ENCODE results near the gene MCM3AP.
"Not testable (repeated sequence)": the region's sequence is repeated elsewhere in the genome, so short reads cannot be mapped to it uniquely, and the experiment has no call there.

Gene MCM3AP

GRCh38 chr21:46237474-46237873 lies 47.9 kb downstream of the MCM3AP start:
- no peak for DNase-seq
- ATAC-seq (replicated peaks) = no peak
- no peaks in the 10 kb centered on the region for H3K9me3 Mint-ChIP-seq
- H3K4me3 Mint-ChIP-seq = no peak overlapping the region
- H3K4me1 Mint-ChIP-seq (ENCODE audit: low read depth in 2 of 2) = peaks cover 26 to 32% of the 10 kb centered on the region in 2 donors
- H3K27me3 Mint-ChIP-seq = no peaks in the 10 kb centered on the region
- peaks cover 50% of the 10 kb centered on the region for H3K36me3 Mint-ChIP-seq (ENCODE audit: insufficient read depth)
- H3K27ac Mint-ChIP-seq = no peak overlapping the region

DNA sequence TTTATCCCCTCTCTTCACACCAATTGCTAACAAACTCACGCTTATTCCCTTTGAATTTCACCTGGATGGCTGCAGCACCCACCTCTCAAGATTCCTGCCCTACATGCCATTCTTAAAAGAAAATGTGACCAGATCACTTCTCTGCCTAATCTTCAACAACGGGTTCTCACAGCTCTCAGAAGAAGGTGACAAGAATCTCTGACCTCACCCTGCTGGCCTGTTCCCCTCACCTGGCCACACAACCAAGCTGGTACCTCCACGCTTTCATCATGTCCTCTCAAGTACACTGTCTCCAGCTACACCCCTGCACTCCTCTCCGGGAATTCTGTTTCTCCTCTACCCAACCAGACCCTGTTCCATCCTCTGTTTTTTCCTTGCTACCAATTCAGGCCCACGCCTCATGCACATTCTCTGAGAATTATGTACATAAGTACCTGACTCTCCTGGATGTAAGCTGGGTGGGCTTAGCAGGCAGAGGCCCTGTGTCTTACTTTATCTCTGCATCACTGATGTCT lies 50.9 kb downstream of the MCM3AP start:
- no peak for ATAC-seq (replicated peaks)
- Mint-ChIP-seq H3K9me3 (no peaks in the 10 kb centered on the region), H3K27me3 (no peaks in the 10 kb centered on the region), H3K27ac (peak overlapping the region; percentile 10 to 68), H3K36me3 (ENCODE audit: insufficient read depth) (peaks cover 28% of the 10 kb centered on the region), H3K4me3 (peak overlapping the region; percentile 28 to 39), H3K4me1 (ENCODE audit: low read depth in 2 of 2) (peaks cover 35 to 46% of the 10 kb centered on the region in 2 donors)
- no peak for DNase-seq

DNA sequence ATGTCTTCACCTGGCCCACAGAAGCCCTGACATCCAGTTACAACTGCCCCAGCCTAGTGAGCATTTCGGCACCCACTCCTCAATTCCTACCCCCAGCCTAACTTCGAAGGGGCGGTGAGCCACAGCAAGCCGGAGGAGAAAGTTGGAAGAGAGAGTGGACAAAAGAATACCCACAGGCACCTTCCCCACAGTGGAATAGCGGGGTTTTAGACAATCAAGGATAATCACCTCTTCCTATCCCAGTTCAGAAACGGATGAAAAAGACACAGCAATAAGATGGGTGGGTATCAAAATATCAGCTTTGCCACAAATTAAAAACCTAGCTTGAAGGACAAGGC lies 55.5 kb downstream of the MCM3AP start:
- DNase-seq (no peak), ATAC-seq (replicated peaks) (no peak)
- peaks cover 7% of the 10 kb centered on the region for H3K36me3 Mint-ChIP-seq (ENCODE audit: insufficient read depth)
- peak overlapping the region; percentile 79 to 86 for H3K4me3 Mint-ChIP-seq
- peaks cover 57 to 75% of the 10 kb centered on the region in 2 donors for H3K4me1 Mint-ChIP-seq (ENCODE audit: low read depth in 2 of 2)
- H3K27me3 Mint-ChIP-seq = no peaks in the 10 kb centered on the region
- H3K9me3 Mint-ChIP-seq = no peaks in the 10 kb centered on the region
- peak overlapping the region in 1 of 2 donors; percentile 77 for H3K27ac Mint-ChIP-seq

DNA sequence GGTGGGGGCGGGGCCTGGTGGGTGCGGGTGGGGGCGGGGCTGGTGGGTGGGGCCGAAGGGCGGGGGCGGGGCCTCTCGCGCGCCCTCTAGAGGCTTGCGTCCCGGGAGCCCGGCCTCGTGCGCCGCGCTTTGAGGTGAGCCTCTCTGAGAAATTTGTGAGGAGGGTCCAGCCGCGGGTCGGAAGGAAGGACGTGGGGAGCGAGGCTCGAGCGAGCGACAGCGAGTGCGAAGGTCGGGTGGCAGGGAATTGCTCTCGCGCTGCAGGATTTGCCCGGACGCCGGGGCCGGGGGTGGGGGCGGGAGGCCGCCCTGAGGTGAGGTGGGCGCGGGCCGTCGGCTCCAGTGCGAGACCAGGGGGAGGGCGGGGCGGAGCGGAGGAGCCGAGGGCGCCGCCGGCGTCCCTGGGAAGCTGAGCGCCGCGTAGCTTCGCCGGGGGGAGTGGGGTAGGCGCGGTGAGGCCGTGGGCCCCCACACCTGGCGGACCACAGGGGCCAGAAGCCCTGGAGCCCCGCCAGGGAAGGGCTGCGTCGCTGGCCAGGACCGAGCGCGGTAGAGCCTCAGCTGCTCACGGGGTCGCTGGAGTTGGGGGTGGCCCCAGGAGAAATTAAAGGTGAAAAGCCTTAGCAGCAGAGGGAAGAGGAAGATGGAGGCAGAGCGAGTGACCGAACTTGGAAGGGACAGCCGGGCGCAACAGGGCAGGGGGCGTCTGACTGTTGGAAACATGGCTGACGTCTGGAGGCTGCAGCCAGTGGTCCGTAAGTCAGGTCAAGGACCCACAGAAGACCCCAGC lies 56.1 kb downstream of the MCM3AP start:
- H3K4me1 Mint-ChIP-seq (ENCODE audit: low read depth in 2 of 2) = peaks cover 53 to 70% of the 10 kb centered on the region in 2 donors
- ATAC-seq (replicated peaks) = peak; percentile 37
- H3K36me3 Mint-ChIP-seq (ENCODE audit: insufficient read depth) = peaks cover 4% of the 10 kb centered on the region
- H3K27ac Mint-ChIP-seq = peak overlapping the region; percentile 83 to 91
- peak in 1 of 3 experiments; percentile 10 for DNase-seq
- H3K4me3 Mint-ChIP-seq = peak overlapping the region; percentile 79 to 86
- H3K9me3 Mint-ChIP-seq = no peaks in the 10 kb centered on the region
- no peaks in the 10 kb centered on the region for H3K27me3 Mint-ChIP-seq

- Mint-ChIP-seq H3K27me3 (no peaks in the 10 kb centered on the region), H3K27ac (peak within 1 kb of the TSS; percentile 83 to 91), H3K36me3 (ENCODE audit: insufficient read depth) (peaks cover 7% of the 10 kb centered on the region), H3K9me3 (no peaks in the 10 kb centered on the region), H3K4me3 (peak within 1 kb of the TSS; percentile 79 to 86), H3K4me1 (ENCODE audit: low read depth in 2 of 2) (peaks cover 49 to 61% of the 10 kb centered on the region in 2 donors)
- DNase-seq = peak; percentile 91 to 97 (median 96)
- peak; percentile 96 for ATAC-seq (replicated peaks)
These were observed 56.9 kb downstream of the MCM3AP start, which contains the start of gene LSS for GRCh38 chr21:46228345-46229051. TSS of gene LSS (minus strand) at chr21:46228774. CDS start at chr21:46228745, 29 bp downstream.

GRCh38 chr21:46227811-46228344 lies 57.5 kb downstream of the MCM3AP start:
- H3K4me1 Mint-ChIP-seq (ENCODE audit: low read depth in 2 of 2) = peaks cover 46 to 55% of the 10 kb centered on the region in 2 donors
- no peak for ATAC-seq (replicated peaks)
- no peaks in the 10 kb centered on the region for H3K9me3 Mint-ChIP-seq
- peaks cover 11% of the 10 kb centered on the region for H3K36me3 Mint-ChIP-seq (ENCODE audit: insufficient read depth)
- peak overlapping the region; percentile 79 to 86 for H3K4me3 Mint-ChIP-seq
- H3K27ac Mint-ChIP-seq = peak overlapping the region; percentile 33 to 64
- H3K27me3 Mint-ChIP-seq = no peaks in the 10 kb centered on the region
- DNase-seq = no peak

DNA sequence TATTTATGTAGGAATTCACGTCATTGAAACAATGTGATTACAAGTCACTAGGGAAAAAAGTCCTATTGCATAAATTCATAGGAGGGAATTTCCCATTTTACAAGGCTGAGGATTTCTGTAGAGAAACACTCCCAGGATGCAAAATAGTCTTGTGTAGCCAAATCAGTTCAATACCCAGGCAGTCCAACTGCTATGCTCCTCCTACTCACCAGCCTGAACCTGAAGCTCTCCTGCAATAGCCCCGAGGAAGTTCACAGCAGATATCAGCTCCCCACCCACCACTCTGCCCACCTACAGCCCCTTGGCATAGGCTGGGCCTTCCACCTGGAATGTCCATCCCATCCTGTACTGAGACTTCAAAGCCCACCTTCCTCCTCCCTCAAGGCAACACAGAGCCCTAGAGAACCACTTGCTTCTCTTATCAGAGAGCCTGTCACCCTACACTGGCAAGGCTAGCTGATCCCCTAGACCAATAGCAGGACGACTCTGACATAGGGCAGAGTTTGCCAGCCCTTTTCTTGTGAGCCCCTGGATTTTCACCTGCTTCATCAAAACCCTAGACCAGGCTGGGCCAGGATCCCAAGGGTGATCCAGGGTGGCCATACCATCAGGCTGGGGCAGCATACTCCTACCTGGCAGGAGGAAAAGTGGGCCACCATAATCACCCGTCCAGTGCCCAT lies 58.4 kb downstream of the MCM3AP start:
- ATAC-seq (replicated peaks) = no peak

GRCh38 chr21:46226146-46226545 lies 59.3 kb downstream of the MCM3AP start:
- Mint-ChIP-seq H3K36me3 (ENCODE audit: insufficient read depth) (peaks cover 11% of the 10 kb centered on the region), H3K27ac (peak overlapping the region; percentile 16 to 71), H3K27me3 (no peaks in the 10 kb centered on the region), H3K4me3 (peak overlapping the region; percentile 8 to 86), H3K9me3 (no peaks in the 10 kb centered on the region), H3K4me1 (ENCODE audit: low read depth in 2 of 2) (peaks cover 42 to 46% of the 10 kb centered on the region in 2 donors)
- ATAC-seq (replicated peaks) = no peak
- DNase-seq = no peak

More for the DNA sequence above, 58.4 kb downstream of the MCM3AP start:
- Mint-ChIP-seq H3K9me3 (no peaks in the 10 kb centered on the region), H3K4me3 (peak overlapping the region; percentile 79 to 86), H3K36me3 (ENCODE audit: insufficient read depth) (peaks cover 11% of the 10 kb centered on the region), H3K27me3 (no peaks in the 10 kb centered on the region), H3K4me1 (ENCODE audit: low read depth in 2 of 2) (peaks cover 47 to 55% of the 10 kb centered on the region in 2 donors), H3K27ac (peak overlapping the region; percentile 33 to 64)
- no peak for DNase-seq

- H3K9me3 Mint-ChIP-seq; H3K27ac Mint-ChIP-seq; H3K4me3 Mint-ChIP-seq; H3K27me3 Mint-ChIP-seq; ATAC-seq (replicated peaks); DNase-seq: not testable (repeated sequence)
- H3K4me1 Mint-ChIP-seq (ENCODE audit: low read depth in 2 of 2) = peaks cover 34 to 36% of the 10 kb centered on the region in 2 donors
- H3K36me3 Mint-ChIP-seq (ENCODE audit: insufficient read depth) = peaks cover 14% of the 10 kb centered on the region
These were observed 61.8 kb downstream of the MCM3AP start for GRCh38 chr21:46223661-46224060.

DNA sequence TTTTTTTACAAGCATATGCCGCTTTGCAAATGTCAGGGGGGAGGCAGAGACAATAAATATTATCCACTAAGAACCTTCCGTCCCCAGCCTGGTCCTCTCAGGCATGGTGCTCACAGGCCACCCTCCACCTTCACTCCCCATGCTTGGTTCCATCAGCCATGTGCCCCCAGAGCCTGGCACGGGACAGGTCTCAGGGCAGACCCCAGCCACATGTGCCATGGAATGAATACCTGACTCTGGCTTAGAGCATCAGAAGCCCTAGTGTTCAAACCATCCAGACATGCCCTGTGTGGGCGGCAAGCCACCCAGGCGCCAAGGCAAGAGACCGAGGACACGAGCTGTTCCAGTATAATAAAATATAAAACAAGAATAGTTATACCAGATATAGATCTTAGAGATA lies 62.2 kb downstream of the MCM3AP start:
- Mint-ChIP-seq H3K27ac (peak overlapping the region in 1 of 2 donors; percentile 85), H3K36me3 (ENCODE audit: insufficient read depth) (peaks cover 14% of the 10 kb centered on the region)
- ATAC-seq (replicated peaks) = no peak

DNA sequence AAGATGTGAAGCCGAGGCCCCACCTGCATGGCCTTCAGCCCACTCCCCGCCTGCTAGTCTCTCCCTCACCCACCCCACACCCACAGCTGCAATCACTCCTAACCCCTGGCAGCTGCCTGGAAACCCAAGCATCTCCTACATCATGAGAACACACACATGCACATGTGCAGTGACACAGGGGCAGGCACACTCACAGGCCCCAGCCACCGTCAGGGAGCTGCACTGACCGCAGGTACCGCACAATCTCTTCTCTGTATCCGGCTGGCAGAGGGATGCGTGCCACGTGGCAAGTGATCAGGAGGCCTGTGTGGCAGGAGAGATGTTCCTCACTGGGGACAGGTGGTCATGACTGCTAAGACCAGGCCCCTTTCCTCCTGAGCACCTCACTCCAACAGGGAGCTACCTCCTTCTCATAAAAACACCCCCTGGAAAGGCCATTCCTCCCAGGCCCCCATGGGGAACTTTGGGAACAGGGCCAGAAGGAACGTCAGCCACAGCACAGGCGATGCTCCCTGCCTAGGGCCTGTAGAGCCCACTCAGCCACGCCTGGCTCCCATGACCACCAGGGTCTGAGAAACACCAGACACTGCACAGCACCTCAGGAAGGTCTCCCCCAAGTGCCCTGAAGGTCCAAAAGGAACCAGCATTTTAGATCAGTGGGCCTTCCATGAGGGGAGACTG lies 62.8 kb downstream of the MCM3AP start:
- H3K4me1 Mint-ChIP-seq (ENCODE audit: low read depth in 2 of 2) = peaks cover 30 to 32% of the 10 kb centered on the region in 2 donors
- no peak overlapping the region for H3K4me3 Mint-ChIP-seq
- H3K27me3 Mint-ChIP-seq = no peaks in the 10 kb centered on the region
- ATAC-seq (replicated peaks) (no peak), DNase-seq (no peak)
- peaks cover 13% of the 10 kb centered on the region for H3K36me3 Mint-ChIP-seq (ENCODE audit: insufficient read depth)
- H3K27ac Mint-ChIP-seq = peak overlapping the region; percentile 62 to 85
- no peaks in the 10 kb centered on the region for H3K9me3 Mint-ChIP-seq

More for the DNA sequence above, 62.2 kb downstream of the MCM3AP start:
- H3K4me1 Mint-ChIP-seq (ENCODE audit: low read depth in 2 of 2) = peaks cover 34 to 36% of the 10 kb centered on the region in 2 donors
- no peak for DNase-seq
- H3K9me3 Mint-ChIP-seq = no peaks in the 10 kb centered on the region
- H3K4me3 Mint-ChIP-seq = no peak overlapping the region
- no peaks in the 10 kb centered on the region for H3K27me3 Mint-ChIP-seq

DNA sequence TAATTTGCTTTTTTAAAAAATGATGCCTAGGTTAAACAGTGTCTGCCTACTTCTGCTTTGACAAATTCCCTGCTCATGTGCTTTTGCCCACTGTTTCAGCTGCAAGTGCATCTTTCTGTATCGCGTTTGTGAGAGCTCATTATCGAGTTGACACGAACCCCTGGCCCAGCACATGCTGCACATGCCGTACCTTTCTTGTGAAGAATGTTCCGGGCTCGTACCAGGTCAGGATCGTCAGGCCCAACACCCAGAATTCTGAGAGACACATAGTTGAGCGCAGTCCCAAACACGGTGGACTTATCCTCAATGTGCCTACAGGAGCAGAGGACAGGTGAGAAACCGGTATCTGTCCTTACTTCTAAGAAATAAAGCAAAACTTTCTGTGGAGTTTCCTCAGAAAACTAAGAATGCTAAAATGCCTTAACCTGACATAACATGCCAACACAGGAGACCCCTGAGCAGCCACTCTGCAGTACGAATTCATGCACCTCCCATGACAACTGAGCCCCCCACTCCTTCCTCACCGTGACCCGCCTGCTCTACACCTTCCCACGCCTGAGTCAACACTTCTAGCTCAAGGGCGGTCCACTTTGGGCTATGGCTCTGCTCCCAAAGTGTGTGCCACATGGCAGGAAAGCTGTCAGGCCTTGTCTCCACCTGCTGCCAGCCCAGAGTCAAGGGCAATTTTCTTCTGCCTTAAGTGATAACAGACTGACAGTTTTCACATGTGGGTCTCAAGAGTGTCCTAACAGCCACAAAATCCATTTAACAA lies 63.6 kb downstream of the MCM3AP start:
- Mint-ChIP-seq H3K9me3 (no peaks in the 10 kb centered on the region), H3K27ac (peak overlapping the region in 1 of 2 donors; percentile 62), H3K27me3 (no peaks in the 10 kb centered on the region), H3K4me1 (ENCODE audit: low read depth in 2 of 2) (peaks cover 23 to 25% of the 10 kb centered on the region in 2 donors), H3K4me3 (no peak overlapping the region), H3K36me3 (ENCODE audit: insufficient read depth) (peaks cover 12% of the 10 kb centered on the region)
- DNase-seq (no peak), ATAC-seq (replicated peaks) (no peak)
